GM23338 (cell line): Measurements from ENCODE around the gene NT5C1A. TPM values are rescaled to one million over a fixed set of nuclear protein-coding genes. Genes with fewer than 3 reads are reported as not detected.

ENCODE experiments used
- ATAC-seq: fragments of 200-7000 bp; cut with Tn5 transposase; 3 replicates; pipeline ENCODE4 v1.9.1; 2020
- DNase-seq: peaks from one replicate; pipeline ENCODE4 v3.0.0-alpha.2; 2015; ENCODE audit warnings: low spot score
- H2AFZ ChIP-seq: fragments of 200-600 bp; sonication (generic); 2 replicates; pipeline ENCODE4 v1.8.0; 2016; ENCODE audit warnings: antibody characterized with exemption, mild to moderate bottlenecking, moderate library complexity
- H3F3A ChIP-seq: fragments of 200-600 bp; sonication (generic); replicated peaks from 2 replicates; pipeline ENCODE4 v1.8.0; 2017; ENCODE audit warnings: antibody characterized with exemption, mixed run types, low read depth
- H3K27ac ChIP-seq: fragments of 200-600 bp; sonication (generic); 2 replicates; pipeline ENCODE4 v1.6.1; 2016; ENCODE audit warnings: low read depth
- H3K27me3 ChIP-seq: fragments of 200-600 bp; sonication (generic); 2 replicates; pipeline ENCODE4 v1.8.0; 2016; ENCODE audit warnings: mild to moderate bottlenecking, mixed run types, moderate library complexity; ENCODE audit not compliant: insufficient read depth
- H3K36me3 ChIP-seq: fragments of 200-600 bp; sonication (generic); 2 replicates; pipeline ENCODE4 v1.8.0; 2016; ENCODE audit warnings: mild to moderate bottlenecking; ENCODE audit not compliant: insufficient read depth
- H3K4me1 ChIP-seq: fragments of 200-600 bp; sonication (generic); 2 replicates; pipeline ENCODE4 v1.8.0; 2016; ENCODE audit warnings: mild to moderate bottlenecking, moderate library complexity; ENCODE audit not compliant: insufficient read depth
- H3K4me2 ChIP-seq: fragments of 200-600 bp; sonication (generic); 2 replicates; pipeline ENCODE4 v1.7.1; 2017; ENCODE audit warnings: mixed run types
- H3K4me3 ChIP-seq: fragments of 200-600 bp; sonication (generic); 2 replicates; pipeline ENCODE4 v1.6.1; 2016; ENCODE audit warnings: mixed run types
- H3K79me2 ChIP-seq: fragments of 200-600 bp; sonication (generic); replicated peaks from 2 replicates; pipeline ENCODE4 v1.8.0; 2017; ENCODE audit warnings: mild to moderate bottlenecking; ENCODE audit not compliant: insufficient read depth
- H3K9me2 ChIP-seq: fragments of 200-600 bp; sonication (generic); 2 replicates; pipeline ENCODE4 v1.8.0; 2017; ENCODE audit not compliant: insufficient read depth
- H4K20me1 ChIP-seq: fragments of 200-600 bp; sonication (generic); replicated peaks from 2 replicates; pipeline ENCODE4 v1.8.0; 2017; ENCODE audit warnings: mild to moderate bottlenecking; ENCODE audit not compliant: insufficient read depth
- H3K27ac Mint-ChIP-seq: 2 replicates; pipeline ENCODE4 v1.8.0; 2020; ENCODE audit warnings: inconsistent platforms, mild to moderate bottlenecking, moderate library complexity, mixed read lengths
- H3K27me3 Mint-ChIP-seq: 3 replicates; pipeline ENCODE4 v1.8.0; 2022; ENCODE audit warnings: low read depth, mild to moderate bottlenecking, moderate library complexity, mixed read lengths, inconsistent platforms; ENCODE audit not compliant: insufficient read depth, poor library complexity
- H3K36me3 Mint-ChIP-seq: 3 replicates; pipeline ENCODE4 v1.8.0; 2021; ENCODE audit warnings: low read depth, mild to moderate bottlenecking, inconsistent platforms, moderate library complexity, mixed read lengths
- H3K4me1 Mint-ChIP-seq: 3 replicates; pipeline ENCODE4 v1.8.0; 2020; ENCODE audit warnings: mild to moderate bottlenecking, inconsistent platforms, mixed read lengths
- H3K4me3 Mint-ChIP-seq: 3 replicates; pipeline ENCODE4 v1.8.0; 2021; ENCODE audit warnings: moderate library complexity, mild to moderate bottlenecking, inconsistent platforms, mixed read lengths
- H3K9me3 Mint-ChIP-seq: 3 replicates; pipeline ENCODE4 v1.8.0; 2020; ENCODE audit warnings: moderate library complexity, mild to moderate bottlenecking, inconsistent platforms, mixed read lengths
- CREB1 ChIP-seq: fragments of 250-450 bp; sonication (Bioruptor Pico); IDR thresholded peaks from 2 replicates; pipeline ENCODE4 v1.5.0; 2020; ENCODE audit warnings: low read depth, mild to moderate bottlenecking, moderate library complexity
- EZH2 ChIP-seq: fragments of 200-600 bp; sonication (generic); IDR thresholded peaks from one replicate; pipeline ENCODE4 v1.8.0; 2017; ENCODE audit warnings: antibody characterized with exemption, mild to moderate bottlenecking, low read depth; ENCODE audit not compliant: unreplicated experiment
- NANOG ChIP-seq: IDR thresholded peaks from 2 replicates; pipeline ENCODE4 v1.6.1; 2016; ENCODE audit warnings: antibody characterized with exemption, borderline replicate concordance
- POLR2AphosphoS5 ChIP-seq: IDR thresholded peaks from 2 replicates; pipeline ENCODE4 v1.6.1; 2016; ENCODE audit warnings: antibody characterized with exemption, low read depth
- REST ChIP-seq: IDR thresholded peaks from one replicate; pipeline ENCODE4 v1.6.1; 2018; ENCODE audit warnings: antibody characterized with exemption; ENCODE audit not compliant: unreplicated experiment
- ZNF114 ChIP-seq: fragments of 250-450 bp; sonication (Bioruptor Pico); IDR thresholded peaks from 2 replicates; pipeline ENCODE4 v1.5.0; 2020; ENCODE audit warnings: mild to moderate bottlenecking, moderate library complexity
- ZNF331 ChIP-seq: fragments of 250-450 bp; sonication (Bioruptor Pico); IDR thresholded peaks from 2 replicates; pipeline ENCODE4 v1.5.0; 2020; ENCODE audit warnings: low read depth, mild to moderate bottlenecking, moderate library complexity
- polyA plus RNA-seq: library from polyadenylated mRNA; unstranded; fragments of >200 nt; fragmentation: Nextera tagmentation; extraction: Ambion mirVana; gene quantifications from 2 replicates; pipeline ENCODE4 v1.2.1, GENCODE V29; 2016
- total RNA-seq: library from RNA; depleted of rRNA; stranded (reverse); fragments of >200 nt; shearing (Covaris generic); gene quantifications from 2 replicates; pipeline ENCODE4 v1.2.3, GENCODE V29; 2014
- TF ChIP-seq, protein P1 (sequence below): IDR thresholded peaks from 2 replicates; pipeline ENCODE4 v1.6.1; 2016; ENCODE audit warnings: antibody characterized with exemption
- TF ChIP-seq, protein P2 (sequence below), 2 experiments: fragments of 200-600 bp in 1 of 2; sonication (generic) in 1 of 2; conservative IDR thresholded peaks; 2 replicates each; pipeline versions ENCODE4 v1.5.1 to v1.6.1; 2016 to 2017; ENCODE audit warnings: antibody characterized with exemption in 2 of 2, low read depth in 2 of 2, mild to moderate bottlenecking in 2 of 2, moderate library complexity in 1 of 2

The NT5C1A gene
- total and polyA plus RNA-seq, 2 experiments from 2014 or later: not detected

GRCh38 chr1:39666772-39667171 lies 5.1 kb downstream of the NT5C1A start:
- H3K4me3 Mint-ChIP-seq: no peak overlapping the region
- no peaks in the 10 kb centered on the region; the same call in 1 of the 2 replicates for H3K4me1 ChIP-seq
- peaks cover 6% of the 10 kb centered on the region for H3K4me1 Mint-ChIP-seq
- no peak for DNase-seq
- H3F3A ChIP-seq: no peaks in the 10 kb centered on the region
- H3K4me2 ChIP-seq: no peak overlapping the region
- H3K36me3 Mint-ChIP-seq: no peaks in the 10 kb centered on the region
- H3K79me2 ChIP-seq: no peaks in the 10 kb centered on the region
- no peak overlapping the region for H3K27ac ChIP-seq
- peaks cover 3% of the 10 kb centered on the region; the same call in 1 of the 2 replicates for H4K20me1 ChIP-seq
- no peaks in the 10 kb centered on the region for H3K36me3 ChIP-seq
- no peak overlapping the region for H2AFZ ChIP-seq
- H3K4me3 ChIP-seq: no peak overlapping the region
- no peaks in the 10 kb centered on the region for H3K9me2 ChIP-seq
- no peak for TF ChIP-seq POLR2AphosphoS5
- TF ChIP-seq REST: no peak
- ATAC-seq: no peak
- H3K27me3 Mint-ChIP-seq: peaks cover 79% of the 10 kb centered on the region
- no peak overlapping the region for H3K27ac Mint-ChIP-seq
- no peaks in the 10 kb centered on the region for H3K9me3 Mint-ChIP-seq
- peaks cover 91% of the 10 kb centered on the region for H3K27me3 ChIP-seq

GRCh38 chr1:39663559-39663958 lies 8.3 kb downstream of the NT5C1A start:
- Mint-ChIP-seq H3K9me3 (no peaks in the 10 kb centered on the region), H3K4me3 (no peak overlapping the region), H3K27me3 (peaks cover 60% of the 10 kb centered on the region), H3K36me3 (no peaks in the 10 kb centered on the region), H3K4me1 (no peaks in the 10 kb centered on the region), H3K27ac (no peak overlapping the region)
- no peaks in the 10 kb centered on the region for H4K20me1 ChIP-seq
- H3K4me1 ChIP-seq: no peaks in the 10 kb centered on the region
- no peaks in the 10 kb centered on the region for H3K36me3 ChIP-seq
- no peaks in the 10 kb centered on the region for H3F3A ChIP-seq
- DNase-seq (peak; percentile 67), ATAC-seq (peak; percentile 87)
- no peaks in the 10 kb centered on the region for H3K79me2 ChIP-seq
- no peaks in the 10 kb centered on the region for H3K9me2 ChIP-seq
- TF ChIP-seq CREB1 (CRISPR knock-in tag) (no peak), EZH2 (no peak), ZNF114 (CRISPR knock-in tag) (no peak)
- no peak overlapping the region for H3K4me3 ChIP-seq
- H2AFZ ChIP-seq: peak overlapping the region; percentile 43; the same call in 1 of the 2 replicates
- H3K4me2 ChIP-seq: no peak overlapping the region
- H3K27ac ChIP-seq: no peak overlapping the region
- peaks cover 88% of the 10 kb centered on the region for H3K27me3 ChIP-seq

- H3K27ac ChIP-seq: no peak overlapping the region
- H3K4me3 ChIP-seq: no peak overlapping the region
- Mint-ChIP-seq H3K27ac (no peak overlapping the region), H3K27me3 (peaks cover 55% of the 10 kb centered on the region), H3K4me1 (peaks cover 1% of the 10 kb centered on the region; the same call in 2 of the 3 replicates), H3K4me3 (no peak overlapping the region), H3K9me3 (no peaks in the 10 kb centered on the region), H3K36me3 (no peaks in the 10 kb centered on the region)
- H2AFZ ChIP-seq: no peak overlapping the region
- DNase-seq (no peak), ATAC-seq (no peak)
- H4K20me1 ChIP-seq: no peaks in the 10 kb centered on the region
- H3K4me2 ChIP-seq: no peak overlapping the region
- H3K36me3 ChIP-seq: no peaks in the 10 kb centered on the region
- no peaks in the 10 kb centered on the region for H3K9me2 ChIP-seq
- H3K27me3 ChIP-seq: peaks cover 85% of the 10 kb centered on the region
- H3K79me2 ChIP-seq: no peaks in the 10 kb centered on the region
- no peaks in the 10 kb centered on the region for H3F3A ChIP-seq
- H3K4me1 ChIP-seq: no peaks in the 10 kb centered on the region
- TF ChIP-seq ZNF331 (CRISPR knock-in tag) (no peak), NANOG (no peak), REST (no peak), CREB1 (CRISPR knock-in tag) (no peak), EZH2 (no peak), POLR2AphosphoS5 (no peak)
- TF ChIP-seq, protein P1, sequence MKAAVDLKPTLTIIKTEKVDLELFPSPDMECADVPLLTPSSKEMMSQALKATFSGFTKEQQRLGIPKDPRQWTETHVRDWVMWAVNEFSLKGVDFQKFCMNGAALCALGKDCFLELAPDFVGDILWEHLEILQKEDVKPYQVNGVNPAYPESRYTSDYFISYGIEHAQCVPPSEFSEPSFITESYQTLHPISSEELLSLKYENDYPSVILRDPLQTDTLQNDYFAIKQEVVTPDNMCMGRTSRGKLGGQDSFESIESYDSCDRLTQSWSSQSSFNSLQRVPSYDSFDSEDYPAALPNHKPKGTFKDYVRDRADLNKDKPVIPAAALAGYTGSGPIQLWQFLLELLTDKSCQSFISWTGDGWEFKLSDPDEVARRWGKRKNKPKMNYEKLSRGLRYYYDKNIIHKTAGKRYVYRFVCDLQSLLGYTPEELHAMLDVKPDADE: no peak
- TF ChIP-seq, protein P2, sequence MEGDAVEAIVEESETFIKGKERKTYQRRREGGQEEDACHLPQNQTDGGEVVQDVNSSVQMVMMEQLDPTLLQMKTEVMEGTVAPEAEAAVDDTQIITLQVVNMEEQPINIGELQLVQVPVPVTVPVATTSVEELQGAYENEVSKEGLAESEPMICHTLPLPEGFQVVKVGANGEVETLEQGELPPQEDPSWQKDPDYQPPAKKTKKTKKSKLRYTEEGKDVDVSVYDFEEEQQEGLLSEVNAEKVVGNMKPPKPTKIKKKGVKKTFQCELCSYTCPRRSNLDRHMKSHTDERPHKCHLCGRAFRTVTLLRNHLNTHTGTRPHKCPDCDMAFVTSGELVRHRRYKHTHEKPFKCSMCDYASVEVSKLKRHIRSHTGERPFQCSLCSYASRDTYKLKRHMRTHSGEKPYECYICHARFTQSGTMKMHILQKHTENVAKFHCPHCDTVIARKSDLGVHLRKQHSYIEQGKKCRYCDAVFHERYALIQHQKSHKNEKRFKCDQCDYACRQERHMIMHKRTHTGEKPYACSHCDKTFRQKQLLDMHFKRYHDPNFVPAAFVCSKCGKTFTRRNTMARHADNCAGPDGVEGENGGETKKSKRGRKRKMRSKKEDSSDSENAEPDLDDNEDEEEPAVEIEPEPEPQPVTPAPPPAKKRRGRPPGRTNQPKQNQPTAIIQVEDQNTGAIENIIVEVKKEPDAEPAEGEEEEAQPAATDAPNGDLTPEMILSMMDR (conservative IDR thresholded peaks at IDR 0.05; ENCODE audit: low read depth in 2 of 2): no peak
These were observed 9.0 kb downstream of the NT5C1A start for GRCh38 chr1:39662861-39663260.
